ENCODE measurements around the gene ADK. TPM values are rescaled to one million over a fixed set of nuclear protein-coding genes. Genes with fewer than 3 reads are reported as not detected.

ADK gene
- total and polyA plus RNA-seq, 2 experiments from 2014 or later: 46.7 to 53.7 TPM

DNA sequence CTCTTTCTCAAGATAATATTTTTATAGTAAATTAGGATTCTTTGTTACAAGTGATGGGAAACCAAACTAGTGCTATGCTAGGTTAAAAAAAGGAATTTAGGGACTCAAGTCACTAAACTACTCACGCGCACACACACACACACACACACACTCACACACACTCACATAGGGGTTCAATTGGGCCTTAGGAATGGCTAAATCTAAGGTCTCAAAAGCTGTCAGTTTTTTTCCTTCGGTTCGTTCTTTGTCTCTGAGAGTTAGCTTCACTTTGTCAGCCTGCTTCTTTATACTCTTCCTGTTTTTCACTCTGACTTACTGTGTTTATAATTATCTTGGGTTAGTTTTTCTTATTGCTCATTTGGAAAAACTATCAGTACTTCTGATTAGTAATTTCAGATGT is 138.9 kb downstream of the ADK start:
- TF ChIP-seq, protein P1, sequence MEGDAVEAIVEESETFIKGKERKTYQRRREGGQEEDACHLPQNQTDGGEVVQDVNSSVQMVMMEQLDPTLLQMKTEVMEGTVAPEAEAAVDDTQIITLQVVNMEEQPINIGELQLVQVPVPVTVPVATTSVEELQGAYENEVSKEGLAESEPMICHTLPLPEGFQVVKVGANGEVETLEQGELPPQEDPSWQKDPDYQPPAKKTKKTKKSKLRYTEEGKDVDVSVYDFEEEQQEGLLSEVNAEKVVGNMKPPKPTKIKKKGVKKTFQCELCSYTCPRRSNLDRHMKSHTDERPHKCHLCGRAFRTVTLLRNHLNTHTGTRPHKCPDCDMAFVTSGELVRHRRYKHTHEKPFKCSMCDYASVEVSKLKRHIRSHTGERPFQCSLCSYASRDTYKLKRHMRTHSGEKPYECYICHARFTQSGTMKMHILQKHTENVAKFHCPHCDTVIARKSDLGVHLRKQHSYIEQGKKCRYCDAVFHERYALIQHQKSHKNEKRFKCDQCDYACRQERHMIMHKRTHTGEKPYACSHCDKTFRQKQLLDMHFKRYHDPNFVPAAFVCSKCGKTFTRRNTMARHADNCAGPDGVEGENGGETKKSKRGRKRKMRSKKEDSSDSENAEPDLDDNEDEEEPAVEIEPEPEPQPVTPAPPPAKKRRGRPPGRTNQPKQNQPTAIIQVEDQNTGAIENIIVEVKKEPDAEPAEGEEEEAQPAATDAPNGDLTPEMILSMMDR (IDR thresholded peaks at IDR 0.05; ENCODE audit: poor library complexity): no peak
- TF ChIP-seq EZH2 (IDR thresholded peaks at IDR 0.05; ENCODE audit: borderline replicate concordance) (no peak), EZH2phosphoT487 (IDR thresholded peaks at IDR 0.05; ENCODE audit: low read depth, severe bottlenecking, unreplicated experiment) (no peak)
- no peak overlapping the region for H3K27ac ChIP-seq
- peaks cover 19% of the 10 kb centered on the region for H3K4me1 ChIP-seq (ENCODE audit: insufficient read depth)
- H3K9me2 ChIP-seq (replicated peaks; ENCODE audit: insufficient read depth): no peaks in the 10 kb centered on the region
- no peak overlapping the region for H3K4me2 ChIP-seq
- H3K27me3 ChIP-seq: no peaks in the 10 kb centered on the region
- H3K4me3 ChIP-seq: no peak overlapping the region
- H4K20me1 ChIP-seq (ENCODE audit: insufficient read depth, poor library complexity, severe bottlenecking): no peaks in the 10 kb centered on the region
- DNase-seq (ENCODE audit: low spot score): no peak
- no peak overlapping the region for H2AFZ ChIP-seq
- H3K9me3 ChIP-seq (ENCODE audit: low read depth): peaks cover 3% of the 10 kb centered on the region
- H3K79me2 ChIP-seq: peaks cover 15% of the 10 kb centered on the region
- WGBS (ENCODE audit: low lambda C conversion rate, missing lambda C conversion rate): 76% methylated on average over 4 of the region's 4 CpGs
- H3K36me3 ChIP-seq (replicated peaks; ENCODE audit: insufficient read depth, low read depth): no peaks in the 10 kb centered on the region

DNA sequence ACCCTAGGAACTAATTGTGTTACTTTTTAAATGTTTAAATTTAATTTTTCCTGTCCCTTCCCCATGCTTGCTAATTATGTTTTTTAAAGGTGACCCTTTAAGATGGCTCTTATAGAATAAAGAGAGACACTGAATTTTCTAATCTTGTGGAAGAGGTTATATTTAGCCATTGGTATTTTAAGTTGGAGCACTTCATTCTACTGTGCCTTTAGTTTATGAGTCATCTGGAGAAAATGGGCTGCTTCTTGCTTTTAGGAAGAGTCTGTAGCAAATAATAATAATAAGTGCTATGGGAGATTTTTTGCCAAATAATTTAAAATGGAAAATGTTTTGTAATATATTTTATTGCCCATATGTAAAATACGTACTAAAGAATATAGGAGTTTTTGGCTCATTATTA is 139.7 kb downstream of the ADK start:
- Histone ChIP-seq H3K4me2 (no peak overlapping the region), H3K4me1 (ENCODE audit: insufficient read depth) (peaks cover 19% of the 10 kb centered on the region), H3K27ac (no peak overlapping the region), H4K20me1 (ENCODE audit: insufficient read depth, poor library complexity, severe bottlenecking) (no peaks in the 10 kb centered on the region), H3K4me3 (no peak overlapping the region), H3K9me3 (ENCODE audit: low read depth) (no peaks in the 10 kb centered on the region), H2AFZ (no peak overlapping the region), H3K27me3 (no peaks in the 10 kb centered on the region), H3K36me3 (replicated peaks; ENCODE audit: insufficient read depth, low read depth) (no peaks in the 10 kb centered on the region), H3K9me2 (replicated peaks; ENCODE audit: insufficient read depth) (no peaks in the 10 kb centered on the region), H3K79me2 (peaks cover 14% of the 10 kb centered on the region)
- TF ChIP-seq, protein P1 (IDR thresholded peaks at IDR 0.05; ENCODE audit: poor library complexity): no peak
- TF ChIP-seq EZH2 (IDR thresholded peaks at IDR 0.05; ENCODE audit: borderline replicate concordance) (no peak), EZH2phosphoT487 (IDR thresholded peaks at IDR 0.05; ENCODE audit: low read depth, severe bottlenecking, unreplicated experiment) (no peak)
- WGBS (ENCODE audit: low lambda C conversion rate, missing lambda C conversion rate): 92% methylated on average over 1 of the region's 1 CpG
- no peak for DNase-seq (ENCODE audit: low spot score)

DNA sequence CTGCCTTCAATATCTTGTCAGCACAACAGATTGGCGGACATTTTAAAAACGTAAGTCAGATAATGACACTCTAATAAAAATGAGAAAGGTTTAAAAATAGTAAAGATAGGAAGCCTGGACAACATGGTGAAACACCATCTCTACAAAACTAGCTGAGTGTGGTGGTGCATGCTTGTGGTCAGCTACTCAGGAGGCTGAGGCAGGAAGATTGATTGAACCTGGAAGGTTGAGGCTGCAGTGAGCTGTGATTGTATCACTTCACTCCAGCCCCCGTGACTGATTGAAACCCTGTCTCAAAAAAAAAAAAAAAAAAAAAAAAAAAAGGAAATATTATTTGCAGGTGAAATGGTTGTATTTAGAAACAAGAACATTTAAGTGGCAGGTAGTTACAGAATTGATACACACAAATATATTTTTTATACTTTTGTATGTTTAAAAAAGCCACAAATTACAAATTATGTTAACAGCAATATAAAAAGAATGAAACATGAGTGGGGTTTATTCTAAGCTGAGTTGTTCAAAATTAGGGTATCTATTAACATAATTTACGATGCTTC is 141.9 kb downstream of the ADK start:
- Histone ChIP-seq H3K9me2 (replicated peaks; ENCODE audit: insufficient read depth) (no peaks in the 10 kb centered on the region), H3K4me2 (no peak overlapping the region), H3K36me3 (replicated peaks; ENCODE audit: insufficient read depth, low read depth) (no peaks in the 10 kb centered on the region), H3K4me1 (ENCODE audit: insufficient read depth) (peaks cover 19% of the 10 kb centered on the region), H4K20me1 (ENCODE audit: insufficient read depth, poor library complexity, severe bottlenecking) (no peaks in the 10 kb centered on the region), H3K27ac (peak overlapping the region; percentile 66), H3K27me3 (no peaks in the 10 kb centered on the region), H3K4me3 (no peak overlapping the region), H2AFZ (no peak overlapping the region), H3K9me3 (ENCODE audit: low read depth) (no peaks in the 10 kb centered on the region), H3K79me2 (peaks cover 10% of the 10 kb centered on the region)
- DNase-seq (ENCODE audit: low spot score): no peak
- TF ChIP-seq EZH2phosphoT487 (IDR thresholded peaks at IDR 0.05; ENCODE audit: low read depth, severe bottlenecking, unreplicated experiment) (no peak), EZH2 (IDR thresholded peaks at IDR 0.05; ENCODE audit: borderline replicate concordance) (no peak)
- TF ChIP-seq, protein P1 (IDR thresholded peaks at IDR 0.05; ENCODE audit: poor library complexity): no peak
- WGBS (ENCODE audit: low lambda C conversion rate, missing lambda C conversion rate): 72% methylated on average over 4 of the region's 4 CpGs
